MCF 10A (cell line): Measurements from ENCODE around the gene PRDX1. TPM values are rescaled to one million over a fixed set of nuclear protein-coding genes. Genes with fewer than 3 reads are reported as not detected.
"Not testable (repeated sequence)": the region's sequence is repeated elsewhere in the genome, so short reads cannot be mapped to it uniquely, and the experiment has no call there.

Experiments
- BruUV-seq: library from RNA; stranded (reverse); fragments of 400-500 nt; replicated peaks from 2 replicates; lab custom pipeline; 2021; lab: Mats Ljungman, UMichigan
- CTCF ChIA-PET: fragments of 300-600 bp; sonication (Branson Sonifier 250); formaldehyde crosslinking; extraction: SDS; loops from one replicate; lab custom pipeline; 2021; ENCODE audit warnings: antibody characterized with exemption, inconsistent platforms; lab: Yijun Ruan, JAX
- POLR2A ChIA-PET: fragments of 300-600, 350-650 bp; sonication (Branson Sonifier 250); formaldehyde crosslinking; extraction: SDS; loops from one replicate; lab custom pipeline; 2020; ENCODE audit warnings: antibody characterized with exemption, inconsistent platforms; lab: Yijun Ruan, JAX
- DNase-seq: peaks from one replicate; pipeline ENCODE4 v3.0.0-alpha.2; 2018; ENCODE audit not compliant: unreplicated experiment
- H3K27ac Mint-ChIP-seq: one replicate; pipeline ENCODE4 v1.8.0; 2022; ENCODE audit warnings: mild to moderate bottlenecking, low read depth, mixed read lengths; ENCODE audit not compliant: unreplicated experiment
- H3K27me3 Mint-ChIP-seq: one replicate; pipeline ENCODE4 v1.8.0; 2022; ENCODE audit warnings: mixed read lengths; ENCODE audit not compliant: insufficient read depth, unreplicated experiment
- H3K36me3 Mint-ChIP-seq: one replicate; pipeline ENCODE4 v1.8.0; 2022; ENCODE audit warnings: mild to moderate bottlenecking, moderate library complexity, mixed read lengths; ENCODE audit not compliant: insufficient read depth, unreplicated experiment
- H3K4me1 Mint-ChIP-seq: one replicate; pipeline ENCODE4 v1.8.0; 2022; ENCODE audit warnings: mixed read lengths; ENCODE audit not compliant: insufficient read depth, unreplicated experiment
- H3K4me3 Mint-ChIP-seq: one replicate; pipeline ENCODE4 v1.8.0; 2022; ENCODE audit warnings: mild to moderate bottlenecking, moderate library complexity, mixed read lengths; ENCODE audit not compliant: unreplicated experiment
- H3K9me3 Mint-ChIP-seq: one replicate; pipeline ENCODE4 v1.8.0; 2022; ENCODE audit warnings: mixed read lengths; ENCODE audit not compliant: unreplicated experiment
- CTCF ChIP-seq: fragments of 200-600 bp; IDR thresholded peaks from one replicate; pipeline ENCODE4 v1.8.0; 2022; ENCODE audit warnings: antibody characterized with exemption, mild to moderate bottlenecking; ENCODE audit not compliant: unreplicated experiment
- intact Hi-C: fragments of 100-400 bp; cut with micrococcal nuclease; formaldehyde crosslinking; loops from 2 replicates; pipeline ENCODE4 v1.14.1; 2022
- total RNA-seq: library from RNA; stranded (reverse); gene quantifications from 2 replicates; pipeline ENCODE4 v1.2.3, GENCODE V29; 2022

PRDX1 gene
- total RNA-seq, 1 experiment from 2014 or later: 207 TPM

GRCh38 chr1:45530632-45531135, 9.0 kb upstream of the PRDX1 start:
- Mint-ChIP-seq H3K9me3 (no peaks in the 10 kb centered on the region), H3K4me3 (no peak overlapping the region), H3K27ac (no peak overlapping the region), H3K36me3 (no peaks in the 10 kb centered on the region), H3K27me3 (no peaks in the 10 kb centered on the region), H3K4me1 (no peaks in the 10 kb centered on the region)
- CTCF ChIA-PET: interaction anchor here (0.6 kb wide), 2 partner anchors 540 to 1976 kb away, joined by 4 read pairs; no protein-coding TSS in a partner anchor
- no peak for TF ChIP-seq CTCF
- no peak for DNase-seq
- BruUV-seq: no TSS peak
- intact Hi-C loops: no loop called here
- POLR2A ChIA-PET: interaction anchor here (1.0 kb wide), 1 partner anchor 9 kb away, joined by 3 read pairs; the partner anchor contains the start of gene PRDX1

- no peak overlapping the region for H3K27ac Mint-ChIP-seq
- no peak overlapping the region for H3K4me3 Mint-ChIP-seq
- peaks cover 10% of the 10 kb centered on the region for H3K36me3 Mint-ChIP-seq
- H3K4me1 Mint-ChIP-seq: peaks cover 9% of the 10 kb centered on the region
- intact Hi-C loops: no loop called here
- ChIA-PET CTCF (interaction anchor here (0.5 kb wide), 1 partner anchor 150 kb away, joined by 3 read pairs; no protein-coding TSS in a partner anchor), POLR2A (interaction anchor here (0.9 kb wide), 1 partner anchor 160 kb away, joined by 5 read pairs; the partner anchor contains the start of gene GPBP1L1)
- no peaks in the 10 kb centered on the region for H3K27me3 Mint-ChIP-seq
- no peak for TF ChIP-seq CTCF
- no peaks in the 10 kb centered on the region for H3K9me3 Mint-ChIP-seq
- no TSS peak for BruUV-seq
- DNase-seq: no peak
These were observed 4.5 kb upstream of the PRDX1 start for GRCh38 chr1:45526135-45526644.

GRCh38 chr1:45523975-45524374, 2.3 kb upstream of the PRDX1 start:
- intact Hi-C loops, BruUV-seq, H3K4me3 Mint-ChIP-seq, DNase-seq, H3K27ac Mint-ChIP-seq, H3K9me3 Mint-ChIP-seq, H3K27me3 Mint-ChIP-seq: not testable (repeated sequence)
- POLR2A ChIA-PET: interaction anchor here (0.7 to 11.2 kb wide), 3 partner anchors 23 to 32 kb away, joined by 3 to 272 read pairs (median 4); partner anchors contain the start of gene AKR1A1
- peaks cover 15% of the 10 kb centered on the region for H3K4me1 Mint-ChIP-seq
- CTCF ChIA-PET: interaction anchor here (1.3 to 9.0 kb wide), 2 partner anchors 45 to 46 kb away, joined by 5 to 71 read pairs; no protein-coding TSS in a partner anchor
- peaks cover 15% of the 10 kb centered on the region for H3K36me3 Mint-ChIP-seq

GRCh38 chr1:45523516-45523915, 1.8 kb upstream of the PRDX1 start:
- H3K27me3 Mint-ChIP-seq, H3K27ac Mint-ChIP-seq: not testable (repeated sequence)

More at GRCh38 chr1:45523516-45523915, 1.8 kb upstream of the PRDX1 start:
- intact Hi-C loops, DNase-seq, H3K9me3 Mint-ChIP-seq, BruUV-seq, H3K4me3 Mint-ChIP-seq: not testable (repeated sequence)
- Mint-ChIP-seq H3K4me1 (peaks cover 15% of the 10 kb centered on the region), H3K36me3 (peaks cover 20% of the 10 kb centered on the region)
- ChIA-PET POLR2A (interaction anchor here (0.7 to 11.2 kb wide), 3 partner anchors 22 to 32 kb away, joined by 3 to 272 read pairs (median 4); partner anchors contain the start of gene AKR1A1), CTCF (interaction anchor here (0.8 to 9.0 kb wide), 2 partner anchors 11 to 46 kb away, joined by 3 to 71 read pairs; no protein-coding TSS in a partner anchor)
